Lower lobe of right lung (tissue), 2 donors: ENCODE data around the gene SYDE2. TPM values are rescaled to one million over a fixed set of nuclear protein-coding genes. Genes with fewer than 3 reads are reported as not detected.

Experiments used
- ATAC-seq, 2 donors: fragments of 200-7000 bp; cut with Tn5 transposase; one replicate each; pipeline ENCODE4 v1.9.1; 2020 to 2022; ENCODE audit warnings: mild to moderate bottlenecking in 2 of 2, moderate library complexity in 2 of 2
- DNase-seq: peaks from one replicate; pipeline ENCODE4 v3.0.0-alpha.2; 2020
- H3K27ac ChIP-seq: fragments of 200-600 bp; one replicate; pipeline ENCODE4 v1.8.0; 2022
- H3K27me3 ChIP-seq: fragments of 200-600 bp; one replicate; pipeline ENCODE4 v1.8.0; 2022; ENCODE audit warnings: low read depth
- H3K36me3 ChIP-seq: fragments of 200-600 bp; one replicate; pipeline ENCODE4 v1.8.0; 2022; ENCODE audit warnings: mild to moderate bottlenecking
- H3K4me1 ChIP-seq: fragments of 200-600 bp; one replicate; pipeline ENCODE4 v1.8.0; 2022
- H3K4me3 ChIP-seq: fragments of 200-600 bp; one replicate; pipeline ENCODE4 v1.8.0; 2022; ENCODE audit warnings: mild to moderate bottlenecking
- H3K9me3 ChIP-seq: fragments of 200-600 bp; one replicate; pipeline ENCODE4 v1.8.0; 2022
- intact Hi-C: fragments of 100-400 bp; cut with DNase I; formaldehyde crosslinking; loops from one replicate; pipeline ENCODE4 v1.11.0; 2022
- total RNA-seq: library from RNA; stranded (reverse); fragmentation: NEBNext Ultra II Directional; extraction: Animal tissue kit (Norgen Biotek cat#: 25700); gene quantifications from one replicate; pipeline ENCODE4 v1.2.1, GENCODE V29; 2021
- TF ChIP-seq, protein P1 (sequence below): fragments of 200-600 bp; IDR thresholded peaks from one replicate; pipeline ENCODE4 v1.8.0; 2022; ENCODE audit warnings: antibody characterized with exemption, mild to moderate bottlenecking
- donor health status: DM: no; HTN: yes; CAD: no; lungs with severe emphysema.

The SYDE2 gene
- total RNA-seq, 1 donor from 2014 or later = 21.3 TPM

- H3K9me3 ChIP-seq = no peaks in the 10 kb centered on the region
- H3K4me1 ChIP-seq = peaks cover 24% of the 10 kb centered on the region
- TF ChIP-seq, protein P1, sequence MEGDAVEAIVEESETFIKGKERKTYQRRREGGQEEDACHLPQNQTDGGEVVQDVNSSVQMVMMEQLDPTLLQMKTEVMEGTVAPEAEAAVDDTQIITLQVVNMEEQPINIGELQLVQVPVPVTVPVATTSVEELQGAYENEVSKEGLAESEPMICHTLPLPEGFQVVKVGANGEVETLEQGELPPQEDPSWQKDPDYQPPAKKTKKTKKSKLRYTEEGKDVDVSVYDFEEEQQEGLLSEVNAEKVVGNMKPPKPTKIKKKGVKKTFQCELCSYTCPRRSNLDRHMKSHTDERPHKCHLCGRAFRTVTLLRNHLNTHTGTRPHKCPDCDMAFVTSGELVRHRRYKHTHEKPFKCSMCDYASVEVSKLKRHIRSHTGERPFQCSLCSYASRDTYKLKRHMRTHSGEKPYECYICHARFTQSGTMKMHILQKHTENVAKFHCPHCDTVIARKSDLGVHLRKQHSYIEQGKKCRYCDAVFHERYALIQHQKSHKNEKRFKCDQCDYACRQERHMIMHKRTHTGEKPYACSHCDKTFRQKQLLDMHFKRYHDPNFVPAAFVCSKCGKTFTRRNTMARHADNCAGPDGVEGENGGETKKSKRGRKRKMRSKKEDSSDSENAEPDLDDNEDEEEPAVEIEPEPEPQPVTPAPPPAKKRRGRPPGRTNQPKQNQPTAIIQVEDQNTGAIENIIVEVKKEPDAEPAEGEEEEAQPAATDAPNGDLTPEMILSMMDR = no peak
- H3K27me3 ChIP-seq = no peaks in the 10 kb centered on the region
- no peak overlapping the region for H3K4me3 ChIP-seq
- peak; percentile 82 to 92 for ATAC-seq
- H3K27ac ChIP-seq = peak overlapping the region; percentile 63
- intact Hi-C loops = no loop called here
- no peaks in the 10 kb centered on the region for H3K36me3 ChIP-seq
- DNase-seq = peak; percentile 82
These were observed 63.2 kb downstream of the SYDE2 start for GRCh38 chr1:85137660-85138059.

DNA sequence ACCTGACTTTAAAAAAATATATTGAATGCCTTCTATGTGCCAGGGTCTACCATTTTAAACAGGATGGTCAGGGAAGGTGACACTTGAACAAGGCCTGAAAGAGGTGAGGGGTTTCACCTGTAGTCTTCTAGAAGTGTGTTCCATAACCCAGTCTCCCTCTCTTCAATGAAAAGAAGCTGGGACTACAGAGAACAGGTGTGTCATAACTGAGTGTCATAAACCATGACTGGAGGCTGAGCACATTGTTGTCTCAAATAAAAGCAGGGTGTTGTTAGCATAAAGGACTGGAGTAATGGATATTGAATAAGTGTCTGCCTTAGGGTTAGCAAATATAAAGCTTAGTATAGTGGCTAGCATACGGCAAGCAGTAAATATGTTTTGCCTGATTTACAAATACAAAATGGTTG is 65.4 kb downstream of the SYDE2 start:
- intact Hi-C loops = no loop called here

GRCh38 chr1:85134583-85135391 is 66.0 kb downstream of the SYDE2 start:
- Histone ChIP-seq H3K9me3 (no peaks in the 10 kb centered on the region), H3K27me3 (no peaks in the 10 kb centered on the region), H3K36me3 (no peaks in the 10 kb centered on the region), H3K4me1 (peaks cover 24% of the 10 kb centered on the region), H3K27ac (peak overlapping the region; percentile 70), H3K4me3 (no peak overlapping the region)
- DNase-seq (peak; percentile 69), ATAC-seq (peak; percentile 80 to 82)
- TF ChIP-seq, protein P1 = no peak
- intact Hi-C loops = no loop called here

More for the DNA sequence above, 65.4 kb downstream of the SYDE2 start:
- Histone ChIP-seq H3K27ac (peak overlapping the region; percentile 70), H3K9me3 (no peaks in the 10 kb centered on the region), H3K27me3 (no peaks in the 10 kb centered on the region), H3K4me3 (no peak overlapping the region), H3K4me1 (peaks cover 24% of the 10 kb centered on the region), H3K36me3 (no peaks in the 10 kb centered on the region)
- DNase-seq (no peak), ATAC-seq (peak; percentile 39 to 46)
- TF ChIP-seq, protein P1 = no peak

- intact Hi-C loops = no loop called here
- peak overlapping the region; percentile 70 for H3K27ac ChIP-seq
These were observed 67.2 kb downstream of the SYDE2 start for GRCh38 chr1:85133565-85134159.

GRCh38 chr1:85132078-85132720 is 68.6 kb downstream of the SYDE2 start:
- no peak for DNase-seq
- Histone ChIP-seq H3K27ac (no peak overlapping the region), H3K9me3 (no peaks in the 10 kb centered on the region), H3K4me1 (peaks cover 19% of the 10 kb centered on the region), H3K4me3 (no peak overlapping the region), H3K36me3 (no peaks in the 10 kb centered on the region), H3K27me3 (no peaks in the 10 kb centered on the region)
- no peak for ATAC-seq
- intact Hi-C loops = no loop called here
- TF ChIP-seq, protein P1 = no peak

More at GRCh38 chr1:85133565-85134159, 67.2 kb downstream of the SYDE2 start:
- peaks cover 19% of the 10 kb centered on the region for H3K4me1 ChIP-seq
- H3K9me3 ChIP-seq = no peaks in the 10 kb centered on the region
- TF ChIP-seq, protein P1 = no peak
- DNase-seq = no peak
- no peak overlapping the region for H3K4me3 ChIP-seq
- no peak for ATAC-seq
- no peaks in the 10 kb centered on the region for H3K27me3 ChIP-seq
- no peaks in the 10 kb centered on the region for H3K36me3 ChIP-seq
